ENCODE measurements around the gene CNTNAP5. TPM values are rescaled to one million over a fixed set of nuclear protein-coding genes. Genes with fewer than 3 reads are reported as not detected.

CNTNAP5 gene
- total and polyA plus RNA-seq, 2 donors (not counting 3 experiments of a cell fraction or from before 2014, with no cell fraction given), result not detected

DNA sequence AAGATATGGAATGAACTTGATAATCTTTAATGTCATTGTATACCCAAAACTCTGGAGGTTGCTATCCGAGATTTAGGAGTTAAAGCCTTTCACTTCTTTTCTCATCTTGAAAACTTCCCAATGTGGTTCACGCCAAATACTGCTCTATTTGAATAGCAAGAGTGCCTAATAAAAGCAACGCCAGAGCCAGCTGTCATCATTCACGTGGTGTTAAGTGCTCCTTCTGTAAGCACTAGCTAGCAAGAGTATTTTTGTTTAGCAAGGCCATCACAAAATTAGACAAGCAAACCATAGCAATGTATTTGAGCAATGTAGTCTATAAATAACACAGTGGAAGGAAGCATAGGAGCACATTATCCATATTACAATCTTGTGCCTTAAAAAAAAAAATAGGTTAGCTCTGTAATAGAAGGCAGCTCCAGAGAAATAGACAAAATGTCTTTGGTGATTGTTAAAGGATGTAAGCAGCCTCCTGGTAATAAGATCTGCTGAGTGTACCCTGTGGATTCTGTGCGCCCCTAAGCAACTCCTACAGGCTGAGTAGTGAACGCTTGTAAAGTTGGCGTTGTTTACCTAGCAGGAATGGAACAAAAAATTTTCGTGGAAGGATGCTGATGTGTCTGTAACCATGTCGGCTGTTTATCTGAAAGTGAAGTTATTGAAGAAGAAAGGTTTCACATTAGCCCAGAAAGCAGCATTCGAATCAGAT is 518.0 kb downstream of the CNTNAP5 start:
- DNase-seq (ENCODE audit: low read depth, low spot score), result no peak
- Histone ChIP-seq H3K36me3 (ENCODE audit: control insufficient read depth in 2 of 2, extremely low read depth in 1 of 2, insufficient read depth in 2 of 2, low read length in 2 of 2) (no peaks in the 10 kb centered on the region), H3K4me2 (ENCODE audit: insufficient read depth, low read length) (no peak overlapping the region), H3K79me2 (ENCODE audit: control insufficient read depth, insufficient read depth, low read length) (no peaks in the 10 kb centered on the region), H3K27ac (ENCODE audit: insufficient read depth, low read depth, low read length) (no peak overlapping the region), H3K9me3 (replicated peaks; ENCODE audit: control insufficient read depth, insufficient read depth, low read length) (peaks cover 5% of the 10 kb centered on the region), H3K4me3 (replicated peaks in 1 of 3; ENCODE audit: insufficient read depth in 1 of 3, low read depth in 1 of 3, low read length in 3 of 3) (no peak overlapping the region), H3K27me3 (ENCODE audit: control insufficient read depth in 2 of 2, insufficient read depth in 2 of 2, low read length in 2 of 2) (no peaks in the 10 kb centered on the region), H3K9ac (replicated peaks; ENCODE audit: extremely low read depth, insufficient read depth, low read length) (no peak overlapping the region), H3K9me1 (replicated peaks; ENCODE audit: control insufficient read depth, extremely low read depth, insufficient read depth, low read length) (no peaks in the 10 kb centered on the region), H2AFZ (ENCODE audit: low read depth, low read length) (no peak overlapping the region), H4K20me1 (replicated peaks; ENCODE audit: control insufficient read depth, extremely low read depth, insufficient read depth, low read length) (no peaks in the 10 kb centered on the region), H3K4me1 (ENCODE audit: control insufficient read depth, extremely low read depth, insufficient read depth, low read length) (no peaks in the 10 kb centered on the region)
- POLR2A ChIA-PET, result no interaction called here
- TF ChIP-seq CTCF (IDR thresholded peaks at IDR 0.05; ENCODE audit: extremely low read depth in 1 of 2, insufficient read depth in 1 of 2, low read depth in 1 of 2, low read length in 2 of 2), result no peak
- TF ChIP-seq FOS (IDR thresholded peaks at IDR 0.05; ENCODE audit: borderline replicate concordance, insufficient read depth, low read length), result no peak
- TF ChIP-seq POLR2AphosphoS5 (IDR thresholded peaks at IDR 0.05; ENCODE audit: insufficient read depth, low read depth, low read length), result no peak
- TF ChIP-seq JUN (IDR thresholded peaks at IDR 0.05; ENCODE audit: borderline replicate concordance, insufficient read depth, insufficient read length, low read depth), result no peak
- no peak for TF ChIP-seq MYC (IDR thresholded peaks at IDR 0.05; ENCODE audit: low read depth, low read length)
- no peak for TF ChIP-seq GATA2 (IDR thresholded peaks at IDR 0.05; ENCODE audit: insufficient read depth, insufficient read length, low read depth, low read length)
- no peak for TF ChIP-seq POLR2A (IDR thresholded peaks at IDR 0.05; ENCODE audit: low read depth, low read length)
- TF ChIP-seq EZH2 (IDR thresholded peaks at IDR 0.05; ENCODE audit: borderline replicate concordance, low read depth, low read length, severe bottlenecking), result no peak
- TF ChIP-seq, protein P1, sequence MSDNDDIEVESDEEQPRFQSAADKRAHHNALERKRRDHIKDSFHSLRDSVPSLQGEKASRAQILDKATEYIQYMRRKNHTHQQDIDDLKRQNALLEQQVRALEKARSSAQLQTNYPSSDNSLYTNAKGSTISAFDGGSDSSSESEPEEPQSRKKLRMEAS (IDR thresholded peaks at IDR 0.05; ENCODE audit: insufficient read depth, insufficient read length), result no peak
- CTCF ChIA-PET, result no interaction called here
- no TSS peak for BruUV-seq (replicated peaks)
- no peak for FAIRE-seq
- dilution Hi-C loops (cut with MboI; ENCODE audit: extremely low pct_ligation_motif_present, low sequenced_read_pairs), result no loop called here
- intact Hi-C loops (cut with micrococcal nuclease), result no loop called here

All from endothelial cell of umbilical vein (primary cell).